ENCODE measurements around the gene TMEM179.

The TMEM179 gene

GRCh38 chr14:104579507-104579906 is 25.1 kb downstream of the TMEM179 start, which contains the start of gene C14orf180:
Gene C14orf180 (plus strand): TSS chr14:104579764. CDS start chr14:104586431, 6,667 bp downstream.
- no peaks in the 10 kb centered on the region for H3K4me1 Mint-ChIP-seq
- no peaks in the 10 kb centered on the region for H3K9me3 Mint-ChIP-seq
- no peaks in the 10 kb centered on the region for H3K36me3 Mint-ChIP-seq (ENCODE audit: low read depth)
- peaks cover 4% of the 10 kb centered on the region for H3K27me3 Mint-ChIP-seq
- no peak within 1 kb of the TSS for H3K27ac Mint-ChIP-seq
- ATAC-seq (no peak), DNase-seq (no peak)
- H3K4me3 Mint-ChIP-seq: no peak within 1 kb of the TSS

GRCh38 chr14:104578321-104578720 is 26.3 kb downstream of the TMEM179 start:
- Mint-ChIP-seq H3K9me3 (no peaks in the 10 kb centered on the region), H3K27ac (no peak overlapping the region), H3K4me1 (no peaks in the 10 kb centered on the region), H3K4me3 (no peak overlapping the region), H3K36me3 (ENCODE audit: low read depth) (no peaks in the 10 kb centered on the region), H3K27me3 (peaks cover 2% of the 10 kb centered on the region)
- ATAC-seq (no peak), DNase-seq (no peak)

- Mint-ChIP-seq H3K27ac (no peak overlapping the region), H3K9me3 (no peaks in the 10 kb centered on the region), H3K4me3 (no peak overlapping the region), H3K4me1 (no peaks in the 10 kb centered on the region), H3K27me3 (peaks cover 2% of the 10 kb centered on the region), H3K36me3 (ENCODE audit: low read depth) (no peaks in the 10 kb centered on the region)
- DNase-seq (no peak), ATAC-seq (no peak)
Observed at GRCh38 chr14:104577847-104578301, 26.7 kb downstream of the TMEM179 start.

GRCh38 chr14:104577426-104577825 is 27.1 kb downstream of the TMEM179 start:
- no peak overlapping the region for H3K27ac Mint-ChIP-seq
- H3K4me1 Mint-ChIP-seq: no peaks in the 10 kb centered on the region
- H3K9me3 Mint-ChIP-seq: no peaks in the 10 kb centered on the region

GRCh38 chr14:104576970-104577332 is 27.6 kb downstream of the TMEM179 start:
- Mint-ChIP-seq H3K27ac (no peak overlapping the region), H3K27me3 (peaks cover 2% of the 10 kb centered on the region), H3K9me3 (no peaks in the 10 kb centered on the region), H3K4me1 (no peaks in the 10 kb centered on the region), H3K36me3 (ENCODE audit: low read depth) (no peaks in the 10 kb centered on the region), H3K4me3 (no peak overlapping the region)
- DNase-seq (no peak), ATAC-seq (no peak)

More at GRCh38 chr14:104577426-104577825, 27.1 kb downstream of the TMEM179 start:
- DNase-seq: no peak
- peaks cover 2% of the 10 kb centered on the region for H3K27me3 Mint-ChIP-seq
- no peak for ATAC-seq
- no peaks in the 10 kb centered on the region for H3K36me3 Mint-ChIP-seq (ENCODE audit: low read depth)
- no peak overlapping the region for H3K4me3 Mint-ChIP-seq

GRCh38 chr14:104576232-104576969 is 28.2 kb downstream of the TMEM179 start:
- ATAC-seq: no peak
- Mint-ChIP-seq H3K4me1 (no peaks in the 10 kb centered on the region), H3K27ac (no peak overlapping the region), H3K9me3 (no peaks in the 10 kb centered on the region), H3K36me3 (ENCODE audit: low read depth) (no peaks in the 10 kb centered on the region), H3K27me3 (peaks cover 1% of the 10 kb centered on the region), H3K4me3 (no peak overlapping the region)
- no peak for DNase-seq

GRCh38 chr14:104574978-104575583 is 29.5 kb downstream of the TMEM179 start:
- Mint-ChIP-seq H3K4me1 (no peaks in the 10 kb centered on the region), H3K4me3 (no peak overlapping the region), H3K36me3 (ENCODE audit: low read depth) (no peaks in the 10 kb centered on the region), H3K27me3 (no peaks in the 10 kb centered on the region), H3K27ac (no peak overlapping the region), H3K9me3 (no peaks in the 10 kb centered on the region)
- ATAC-seq (no peak), DNase-seq (no peak)

- Mint-ChIP-seq H3K27ac (no peak overlapping the region), H3K4me3 (no peak overlapping the region), H3K27me3 (no peaks in the 10 kb centered on the region), H3K9me3 (no peaks in the 10 kb centered on the region), H3K36me3 (ENCODE audit: low read depth) (no peaks in the 10 kb centered on the region), H3K4me1 (no peaks in the 10 kb centered on the region)
- ATAC-seq (no peak), DNase-seq (no peak)
Observed at GRCh38 chr14:104574536-104574935, 30.0 kb downstream of the TMEM179 start.

- no peaks in the 10 kb centered on the region for H3K4me1 Mint-ChIP-seq
- no peak for DNase-seq
- no peaks in the 10 kb centered on the region for H3K36me3 Mint-ChIP-seq (ENCODE audit: low read depth)
- H3K27me3 Mint-ChIP-seq: no peaks in the 10 kb centered on the region
- no peak overlapping the region for H3K4me3 Mint-ChIP-seq
- no peaks in the 10 kb centered on the region for H3K9me3 Mint-ChIP-seq
- no peak overlapping the region for H3K27ac Mint-ChIP-seq
- ATAC-seq: no peak
Observed at GRCh38 chr14:104573930-104574329, 30.6 kb downstream of the TMEM179 start.

- ATAC-seq: no peak
Observed at GRCh38 chr14:104572668-104573067, 31.9 kb downstream of the TMEM179 start.

GRCh38 chr14:104572024-104572626 is 32.4 kb downstream of the TMEM179 start:
- DNase-seq (no peak), ATAC-seq (no peak)
- H3K4me1 Mint-ChIP-seq: no peaks in the 10 kb centered on the region
- H3K36me3 Mint-ChIP-seq (ENCODE audit: low read depth): no peaks in the 10 kb centered on the region
- no peak overlapping the region for H3K4me3 Mint-ChIP-seq
- no peaks in the 10 kb centered on the region for H3K9me3 Mint-ChIP-seq
- no peak overlapping the region for H3K27ac Mint-ChIP-seq
- H3K27me3 Mint-ChIP-seq: no peaks in the 10 kb centered on the region

More at GRCh38 chr14:104572668-104573067, 31.9 kb downstream of the TMEM179 start:
- no peak overlapping the region for H3K4me3 Mint-ChIP-seq
- no peak for DNase-seq
- no peaks in the 10 kb centered on the region for H3K36me3 Mint-ChIP-seq (ENCODE audit: low read depth)
- no peaks in the 10 kb centered on the region for H3K27me3 Mint-ChIP-seq
- H3K27ac Mint-ChIP-seq: no peak overlapping the region
- H3K9me3 Mint-ChIP-seq: no peaks in the 10 kb centered on the region
- H3K4me1 Mint-ChIP-seq: no peaks in the 10 kb centered on the region

GRCh38 chr14:104571246-104571645 is 33.3 kb downstream of the TMEM179 start:
- Mint-ChIP-seq H3K9me3 (no peaks in the 10 kb centered on the region), H3K27me3 (peaks cover 4% of the 10 kb centered on the region), H3K4me1 (no peaks in the 10 kb centered on the region), H3K4me3 (no peak overlapping the region), H3K36me3 (ENCODE audit: low read depth) (no peaks in the 10 kb centered on the region), H3K27ac (no peak overlapping the region)
- ATAC-seq (no peak), DNase-seq (no peak)

- DNase-seq (no peak), ATAC-seq (no peak)
- H3K27me3 Mint-ChIP-seq: peaks cover 9% of the 10 kb centered on the region
- no peaks in the 10 kb centered on the region for H3K4me1 Mint-ChIP-seq
- H3K36me3 Mint-ChIP-seq (ENCODE audit: low read depth): no peaks in the 10 kb centered on the region
- H3K9me3 Mint-ChIP-seq: no peaks in the 10 kb centered on the region
- no peak overlapping the region for H3K4me3 Mint-ChIP-seq
- H3K27ac Mint-ChIP-seq: no peak overlapping the region
Observed at GRCh38 chr14:104569435-104569834, 35.1 kb downstream of the TMEM179 start.

- H3K4me3 Mint-ChIP-seq: no peak overlapping the region
- no peak overlapping the region for H3K27ac Mint-ChIP-seq
- H3K4me1 Mint-ChIP-seq: peaks cover 2% of the 10 kb centered on the region
- no peak for ATAC-seq
- DNase-seq: no peak
- no peaks in the 10 kb centered on the region for H3K9me3 Mint-ChIP-seq
- H3K36me3 Mint-ChIP-seq (ENCODE audit: low read depth): no peaks in the 10 kb centered on the region
- peaks cover 11% of the 10 kb centered on the region for H3K27me3 Mint-ChIP-seq
Observed at GRCh38 chr14:104568620-104569019, 36.0 kb downstream of the TMEM179 start.

GRCh38 chr14:104567957-104568225 is 36.7 kb downstream of the TMEM179 start:
- Mint-ChIP-seq H3K36me3 (ENCODE audit: low read depth) (no peaks in the 10 kb centered on the region), H3K27ac (no peak overlapping the region), H3K4me3 (no peak overlapping the region), H3K9me3 (no peaks in the 10 kb centered on the region), H3K27me3 (peaks cover 11% of the 10 kb centered on the region), H3K4me1 (peaks cover 2% of the 10 kb centered on the region)
- DNase-seq (no peak), ATAC-seq (no peak)
